GM12865 (cell line): ENCODE results near the gene PARVG.

Source experiments
- DNase-seq: peaks from one replicate; pipeline ENCODE4 v3.0.0; 2010; ENCODE audit warnings: low read depth
- H3K4me3 ChIP-seq: 2 replicates; pipeline ENCODE4 v1.5.1; 2011; ENCODE audit warnings: mild to moderate bottlenecking, low read depth, low read length, control low read depth
- TF ChIP-seq, protein P1 (sequence below): IDR thresholded peaks from 2 replicates; pipeline ENCODE4 v1.5.1; 2011; ENCODE audit warnings: low read length, control low read depth, low read depth, inconsistent platforms; ENCODE audit not compliant: insufficient read depth; ENCODE audit errors: missing control alignments

PARVG gene

GRCh38 chr22:44188986-44189630 lies 8.4 kb downstream of the PARVG start:
- H3K4me3 ChIP-seq: no peak overlapping the region
- TF ChIP-seq, protein P1, sequence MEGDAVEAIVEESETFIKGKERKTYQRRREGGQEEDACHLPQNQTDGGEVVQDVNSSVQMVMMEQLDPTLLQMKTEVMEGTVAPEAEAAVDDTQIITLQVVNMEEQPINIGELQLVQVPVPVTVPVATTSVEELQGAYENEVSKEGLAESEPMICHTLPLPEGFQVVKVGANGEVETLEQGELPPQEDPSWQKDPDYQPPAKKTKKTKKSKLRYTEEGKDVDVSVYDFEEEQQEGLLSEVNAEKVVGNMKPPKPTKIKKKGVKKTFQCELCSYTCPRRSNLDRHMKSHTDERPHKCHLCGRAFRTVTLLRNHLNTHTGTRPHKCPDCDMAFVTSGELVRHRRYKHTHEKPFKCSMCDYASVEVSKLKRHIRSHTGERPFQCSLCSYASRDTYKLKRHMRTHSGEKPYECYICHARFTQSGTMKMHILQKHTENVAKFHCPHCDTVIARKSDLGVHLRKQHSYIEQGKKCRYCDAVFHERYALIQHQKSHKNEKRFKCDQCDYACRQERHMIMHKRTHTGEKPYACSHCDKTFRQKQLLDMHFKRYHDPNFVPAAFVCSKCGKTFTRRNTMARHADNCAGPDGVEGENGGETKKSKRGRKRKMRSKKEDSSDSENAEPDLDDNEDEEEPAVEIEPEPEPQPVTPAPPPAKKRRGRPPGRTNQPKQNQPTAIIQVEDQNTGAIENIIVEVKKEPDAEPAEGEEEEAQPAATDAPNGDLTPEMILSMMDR: no peak
- no peak for DNase-seq

DNA sequence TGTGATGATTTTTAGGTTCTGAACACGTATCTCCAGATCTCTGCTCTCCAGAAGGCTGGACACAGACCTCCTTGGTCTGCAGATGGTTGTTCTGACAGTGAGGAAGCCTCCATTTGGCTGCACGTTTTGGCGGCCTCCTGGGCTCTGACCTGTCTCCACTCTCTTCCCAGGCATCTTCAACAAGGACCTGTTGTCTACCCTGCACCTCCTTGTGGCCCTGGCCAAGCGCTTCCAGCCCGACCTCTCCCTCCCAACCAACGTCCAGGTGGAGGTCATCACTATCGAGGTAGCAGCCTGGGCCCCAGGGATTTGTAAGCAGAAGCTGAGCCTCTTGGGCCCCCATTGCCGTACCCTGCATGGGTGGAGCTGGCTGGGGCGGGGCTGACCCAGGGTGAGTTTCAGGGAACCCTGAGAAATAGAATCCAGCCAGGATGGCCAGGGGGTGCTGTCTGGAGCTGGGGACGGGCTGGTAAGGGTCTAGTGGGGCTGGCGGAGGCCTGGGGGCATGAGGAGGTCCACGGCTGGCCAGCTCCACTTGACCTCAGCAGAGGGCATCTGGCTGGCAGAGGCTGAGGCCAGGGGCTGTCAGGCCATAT lies 9.8 kb downstream of the PARVG start:
- TF ChIP-seq, protein P1: no peak
- no peak for DNase-seq
- H3K4me3 ChIP-seq: no peak overlapping the region

DNA sequence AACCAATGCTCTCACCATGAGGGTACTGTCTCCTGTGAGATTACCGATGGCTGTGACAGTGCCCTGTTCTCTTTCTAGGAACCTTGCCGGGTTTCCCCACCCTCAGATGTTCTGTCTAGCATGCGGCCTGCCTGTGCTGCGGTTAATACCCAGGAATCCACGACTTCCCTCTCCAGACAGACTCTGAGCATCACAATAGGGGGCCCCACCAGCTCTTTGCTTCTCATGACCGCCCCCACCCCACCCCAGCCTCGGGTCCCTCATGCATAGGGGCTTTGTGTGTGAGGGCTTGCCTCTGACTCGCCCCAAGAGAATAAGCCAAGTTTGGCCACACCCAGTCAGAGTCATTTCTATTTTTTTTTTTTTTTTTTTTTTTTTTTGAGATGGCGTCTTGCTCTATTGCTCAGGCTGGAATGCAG lies 10.3 kb downstream of the PARVG start:
- peak; percentile 57 for DNase-seq
- TF ChIP-seq, protein P1: no peak
- H3K4me3 ChIP-seq: no peak overlapping the region

DNA sequence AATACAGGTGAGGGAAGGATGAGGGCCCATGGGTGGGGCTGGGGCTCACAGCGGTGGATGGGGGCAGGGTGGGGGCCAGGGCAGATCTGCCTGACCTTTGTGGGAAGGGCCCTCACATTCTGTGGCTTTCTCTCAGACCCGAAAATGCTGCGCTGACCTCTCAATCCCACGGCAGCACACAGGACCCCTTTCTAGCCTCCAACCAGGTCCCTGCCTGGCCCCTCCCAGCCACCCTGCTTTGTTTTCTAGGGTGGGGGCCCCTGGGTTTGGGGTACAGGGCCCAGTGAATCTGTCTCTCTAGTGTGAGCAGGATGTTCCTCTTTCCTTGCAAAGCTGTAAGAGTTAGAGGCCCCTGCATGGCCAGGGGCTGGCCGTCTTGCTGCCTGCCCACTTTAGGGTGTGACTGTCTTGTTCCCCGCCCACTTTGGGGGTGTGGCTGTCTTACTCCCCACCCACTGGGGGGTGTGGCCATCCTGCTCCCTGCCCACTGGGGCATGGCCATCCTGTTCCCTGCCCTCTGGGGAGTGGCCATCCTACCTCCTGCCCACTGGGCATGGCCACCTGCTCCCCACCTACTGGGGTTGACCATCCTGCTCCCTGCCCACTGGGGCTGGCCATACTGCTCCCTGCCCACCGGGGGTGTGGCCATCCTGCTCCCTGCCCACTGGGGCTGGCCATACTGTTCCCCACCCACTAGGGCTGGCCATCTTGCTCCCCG lies 11.5 kb downstream of the PARVG start:
- no peak overlapping the region for H3K4me3 ChIP-seq
- peak; percentile 71 for DNase-seq
- TF ChIP-seq, protein P1: no peak

- DNase-seq: no peak
- TF ChIP-seq, protein P1: no peak
- no peak overlapping the region for H3K4me3 ChIP-seq
These were observed 12.2 kb downstream of the PARVG start for GRCh38 chr22:44192816-44193534.

GRCh38 chr22:44193535-44193891 lies 12.8 kb downstream of the PARVG start:
- TF ChIP-seq, protein P1: no peak
- peak; percentile 18 for DNase-seq
- no peak overlapping the region for H3K4me3 ChIP-seq
